ENCODE data around the gene MBD5.

GRCh38 chr2:148165975-148166374, 145.1 kb downstream of the MBD5 start:
- TF ChIP-seq EZH2 (IDR thresholded peaks at IDR 0.05; ENCODE audit: insufficient read depth, poor library complexity, severe bottlenecking) (no peak), EZH2phosphoT487 (IDR thresholded peaks at IDR 0.05; ENCODE audit: insufficient read depth, low read depth) (no peak)
